NCI-H345 treated with DMSO at 0.1 percent for 48 hours (cell line): ENCODE data around the gene CDT1.
"Not testable (repeated sequence)": the region's sequence is repeated elsewhere in the genome, so short reads cannot be mapped to it uniquely, and the experiment has no call there.

Experiments used
- DNase-seq: peaks from one replicate; lab custom pipeline; 2025; ENCODE audit not compliant: unreplicated experiment; lab: John Stamatoyannopoulos, UW

The CDT1 gene

DNA sequence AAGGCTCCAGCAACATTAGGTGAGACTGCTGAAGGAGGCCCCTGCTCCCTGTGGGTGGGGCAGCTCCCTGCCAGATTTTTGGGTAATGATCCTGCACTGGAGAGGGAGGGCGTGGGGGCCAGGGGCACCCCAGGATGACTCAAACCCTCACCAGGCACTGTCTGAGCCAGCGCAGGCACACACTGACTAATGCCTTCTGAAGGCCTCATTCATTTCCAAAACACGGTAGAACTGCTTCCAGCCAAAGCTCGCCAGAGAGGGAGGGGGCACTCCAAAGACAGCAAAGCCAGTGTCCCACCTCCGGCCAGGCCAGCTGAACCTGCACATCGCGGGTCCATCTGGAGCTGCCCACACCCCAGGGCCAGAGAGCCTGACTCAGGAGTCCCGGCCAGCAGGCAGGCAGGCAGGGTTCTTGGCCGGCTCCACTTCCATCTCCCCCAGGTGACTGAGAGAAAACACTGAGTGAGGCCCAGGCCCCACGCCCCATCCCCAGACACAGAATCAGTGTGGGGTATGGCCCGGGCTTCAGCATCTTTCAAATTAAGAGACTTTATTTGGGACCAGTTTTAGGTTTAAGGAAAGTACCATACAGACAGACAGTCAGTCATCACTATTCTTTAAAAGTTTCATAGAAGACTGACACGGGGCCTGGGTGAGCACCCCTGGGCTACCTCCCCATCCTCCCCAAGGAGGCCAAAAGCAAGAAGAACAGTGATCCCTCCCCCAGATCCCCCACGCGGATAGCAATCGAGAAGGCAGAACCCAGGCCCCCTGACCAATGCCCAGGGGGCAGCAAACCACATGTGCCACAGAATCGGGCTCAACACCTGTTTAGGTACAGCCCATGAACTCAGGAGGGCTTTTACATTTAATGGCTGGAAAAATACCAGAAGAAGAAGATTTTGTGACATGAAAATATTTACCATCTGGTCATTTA lies 20.9 kb upstream of the CDT1 start:
- no peak for DNase-seq

DNA sequence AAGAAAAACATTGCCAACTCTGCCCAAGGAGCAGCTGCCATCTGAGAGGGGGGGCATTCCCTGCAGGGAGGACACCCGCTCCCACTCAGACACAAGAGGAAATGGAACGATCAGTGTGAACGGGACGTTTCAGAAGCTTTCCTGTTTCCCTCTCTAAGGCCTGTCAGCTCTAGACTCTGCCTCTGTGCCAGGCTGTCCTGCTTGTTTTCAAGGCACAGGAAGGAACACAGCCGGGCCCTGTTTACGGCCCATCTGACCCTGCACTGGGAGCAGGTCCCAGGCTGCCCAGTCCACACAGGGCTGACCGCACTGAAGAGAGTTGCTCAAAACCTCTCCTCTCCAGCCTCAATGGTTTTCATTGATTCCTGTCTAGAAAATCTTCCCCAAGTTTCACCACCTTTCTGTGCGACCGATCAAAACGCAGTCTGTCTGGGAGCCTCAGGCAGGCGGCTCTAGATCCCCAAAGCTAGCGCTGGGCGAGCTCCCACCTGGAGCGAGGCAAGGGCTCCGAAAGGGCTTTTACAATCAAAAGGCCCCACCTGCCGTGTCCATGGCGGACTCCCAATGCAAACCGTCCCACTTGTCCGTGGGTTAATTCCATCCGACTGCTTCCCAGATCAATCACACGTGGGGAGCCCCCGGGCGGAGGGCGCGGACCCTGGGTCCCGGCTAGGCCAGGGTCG lies 20.1 kb upstream of the CDT1 start:
- DNase-seq = no peak

DNA sequence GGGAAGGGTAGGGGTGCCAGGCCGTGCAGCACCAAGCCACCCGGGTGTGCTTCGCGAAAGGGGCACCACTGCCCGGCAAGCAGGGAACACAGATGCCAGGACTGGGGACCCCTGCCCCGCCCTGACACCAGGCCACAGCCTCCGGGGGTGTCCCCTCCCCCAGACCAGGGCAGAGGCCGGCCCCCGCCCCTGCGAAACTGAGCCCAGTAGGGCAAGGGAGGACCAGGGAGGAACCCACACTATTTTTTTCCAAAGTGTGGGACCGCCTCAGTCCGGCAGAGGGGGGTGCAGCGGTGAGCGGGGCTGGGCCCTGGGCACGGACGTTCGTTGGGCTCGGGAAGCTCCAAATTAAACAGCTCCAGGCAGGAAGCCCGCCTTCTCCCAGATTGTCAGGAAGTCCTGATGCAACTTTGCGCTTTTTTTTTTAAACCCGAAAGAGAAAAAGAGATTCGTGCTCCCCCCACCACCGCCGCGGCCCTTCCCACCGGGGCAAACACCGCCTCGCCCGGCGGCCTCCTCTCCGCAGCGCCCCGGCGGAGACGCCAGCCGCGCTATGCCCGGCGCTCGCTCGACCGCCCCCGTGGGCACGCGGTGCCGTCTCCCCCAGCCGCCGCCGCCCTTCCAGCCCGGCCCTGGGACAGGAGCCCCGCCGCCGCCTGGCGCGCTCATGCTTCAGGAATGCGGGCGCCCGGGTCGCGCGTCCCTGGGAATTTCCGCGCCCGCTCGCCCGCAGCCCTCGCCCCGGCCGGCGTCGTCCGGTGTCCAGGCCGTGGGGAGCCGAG lies 19.3 kb upstream of the CDT1 start:
- no peak for DNase-seq

GRCh38 chr16:88784856-88785105 lies 18.8 kb upstream of the CDT1 start:
- no peak for DNase-seq

DNA sequence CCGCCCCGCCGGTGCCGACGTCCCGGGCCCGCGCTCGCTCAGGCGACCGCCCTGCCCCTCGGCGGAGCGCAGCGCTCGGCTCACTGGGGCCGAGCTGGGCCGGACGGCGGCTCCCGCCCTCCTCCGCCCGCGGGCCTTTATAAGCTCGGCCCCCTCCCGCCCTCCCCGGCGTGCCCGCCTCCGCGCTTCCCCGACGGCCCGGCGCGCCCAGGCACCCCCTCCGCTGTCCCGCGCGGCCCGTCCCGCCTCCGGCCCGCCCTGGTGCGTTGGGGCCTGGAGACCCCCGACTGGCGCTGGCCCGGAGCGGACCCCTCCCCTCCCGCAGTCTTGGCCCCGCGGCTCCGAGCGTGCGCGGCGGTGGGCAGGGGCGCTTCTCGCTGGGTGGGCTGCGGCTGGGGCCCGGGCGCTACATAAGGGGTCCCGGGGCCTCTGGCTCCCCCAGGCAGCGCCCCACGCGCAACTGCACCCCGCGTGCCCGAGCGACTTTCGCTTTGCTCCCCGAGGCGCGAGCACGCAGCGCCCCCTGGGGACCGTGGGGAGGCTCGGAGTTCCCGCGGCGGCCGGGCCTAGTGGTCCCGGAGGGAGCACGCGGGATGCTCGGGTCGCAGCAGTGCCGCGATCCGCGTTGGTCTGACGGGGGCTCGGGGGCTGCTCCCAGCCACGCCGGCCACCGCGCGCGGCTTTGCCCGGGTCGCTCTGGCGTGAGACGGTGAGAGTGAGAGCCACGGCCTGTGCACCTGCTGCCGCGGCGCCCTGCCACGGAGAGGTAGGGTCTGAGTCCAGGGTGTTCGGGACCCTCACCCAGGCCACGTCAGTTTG lies 18.3 kb upstream of the CDT1 start, which contains the start of gene PIEZO1:
PIEZO1 (minus strand) TSS at position 115 of the 819 bp plus-strand sequence. CDS start 256 bp downstream, outside the sequence.
- DNase-seq = no peak

DNA sequence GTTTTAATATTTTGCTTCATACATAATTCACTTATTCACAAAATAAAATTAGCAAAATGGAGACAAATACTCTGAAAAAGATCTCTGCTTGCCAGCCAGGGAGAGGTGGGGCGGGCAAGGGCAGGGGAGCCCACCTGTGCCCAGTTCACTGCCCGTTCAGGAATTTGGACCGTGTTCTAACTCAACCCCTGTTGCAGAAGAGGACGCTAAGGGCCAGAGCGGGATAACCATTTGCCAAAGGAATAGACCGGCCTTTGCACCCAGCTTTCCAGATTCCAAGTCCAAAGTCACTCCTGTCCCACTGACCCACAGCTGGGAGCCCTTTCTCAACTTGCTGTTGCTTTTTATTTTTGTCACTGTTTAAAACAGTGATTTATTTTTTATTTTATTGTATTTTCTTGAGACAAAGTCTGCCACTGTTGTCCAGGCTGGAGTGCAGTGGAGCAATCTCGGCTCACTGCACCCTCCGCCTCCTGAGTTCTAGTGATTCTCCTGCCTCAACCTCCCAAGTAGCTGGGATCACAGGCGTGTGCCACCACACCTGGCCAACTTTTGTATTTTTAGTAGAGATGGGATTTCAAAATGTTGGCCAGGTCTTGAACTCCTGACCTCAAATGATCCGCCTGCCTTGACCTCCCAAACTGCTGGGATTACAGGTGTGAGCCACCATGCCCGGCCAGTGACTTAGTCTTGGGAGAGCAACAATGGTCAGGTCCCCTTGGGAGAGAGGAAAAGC lies 15.8 kb upstream of the CDT1 start:
- DNase-seq = no peak

GRCh38 chr16:88788749-88789148 lies 14.8 kb upstream of the CDT1 start:
- DNase-seq = not testable (repeated sequence)

- no peak for DNase-seq
Observed at GRCh38 chr16:88789594-88789993, 14.0 kb upstream of the CDT1 start.

DNA sequence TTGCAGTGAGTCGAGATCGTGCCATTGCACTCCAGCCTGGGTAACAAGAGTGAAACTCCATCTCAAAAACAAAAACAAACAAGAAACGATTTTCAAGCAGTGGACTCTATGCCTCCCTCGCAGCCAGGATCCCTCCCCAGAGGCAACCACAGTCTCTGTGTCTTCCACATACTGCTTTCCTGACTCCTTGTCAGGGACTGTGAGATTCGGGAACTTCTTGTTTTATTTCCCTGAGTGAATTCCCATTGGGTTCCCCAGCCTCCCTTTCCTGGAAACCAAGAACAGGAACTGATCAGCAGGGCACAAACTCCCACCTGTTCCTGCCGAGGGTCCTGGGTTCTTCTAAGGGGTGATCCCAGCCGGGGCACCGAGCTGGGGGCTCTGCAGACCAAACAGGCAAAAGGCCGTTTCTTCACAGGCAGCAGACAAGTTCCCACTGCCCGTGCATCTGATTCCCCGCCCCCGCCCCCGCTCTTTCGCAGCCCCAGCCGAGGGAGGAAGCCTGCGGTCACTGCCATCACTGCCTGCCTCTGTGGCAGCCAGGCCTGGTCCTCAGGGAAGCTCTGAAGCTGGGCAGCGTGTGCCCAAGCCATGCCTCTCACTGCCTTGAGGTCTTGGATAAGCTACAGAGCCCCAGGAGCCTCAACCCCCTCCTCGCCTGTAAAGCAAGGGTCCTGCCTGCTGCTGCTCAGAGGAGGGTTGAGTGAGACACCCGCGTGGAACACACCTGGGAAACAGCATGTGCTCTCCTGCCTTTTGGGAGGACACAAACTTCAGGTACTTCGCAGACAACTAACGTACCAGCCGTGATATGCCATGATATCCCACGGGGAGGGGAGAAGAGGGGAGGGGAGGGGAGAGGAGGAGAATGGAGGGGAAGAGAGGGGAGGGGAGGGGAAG lies 13.0 kb upstream of the CDT1 start:
- no peak for DNase-seq

DNA sequence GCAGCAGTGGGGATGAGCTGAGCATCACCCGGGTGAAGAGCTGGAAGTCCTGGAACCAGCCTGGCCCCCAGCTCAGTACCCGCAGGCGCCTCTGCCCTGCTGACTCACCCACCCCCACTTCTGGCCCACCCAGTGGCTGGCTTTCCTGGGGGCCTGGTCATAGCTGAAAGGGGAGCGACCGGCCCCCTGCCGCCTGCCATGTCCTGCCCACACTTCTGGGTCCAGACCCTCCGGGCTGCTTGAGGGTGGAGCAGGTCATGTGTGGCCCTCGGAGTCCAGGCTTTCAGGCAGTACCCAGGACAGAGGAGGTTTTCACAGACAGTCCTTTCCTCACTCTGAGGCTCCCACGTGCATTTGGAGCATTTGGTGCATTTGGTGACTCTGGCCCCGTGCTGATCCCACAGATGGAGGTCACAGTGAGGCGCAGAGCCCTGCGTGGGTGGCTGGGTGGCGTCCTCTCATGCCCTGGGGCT lies 11.5 kb upstream of the CDT1 start:
- DNase-seq = no peak

DNA sequence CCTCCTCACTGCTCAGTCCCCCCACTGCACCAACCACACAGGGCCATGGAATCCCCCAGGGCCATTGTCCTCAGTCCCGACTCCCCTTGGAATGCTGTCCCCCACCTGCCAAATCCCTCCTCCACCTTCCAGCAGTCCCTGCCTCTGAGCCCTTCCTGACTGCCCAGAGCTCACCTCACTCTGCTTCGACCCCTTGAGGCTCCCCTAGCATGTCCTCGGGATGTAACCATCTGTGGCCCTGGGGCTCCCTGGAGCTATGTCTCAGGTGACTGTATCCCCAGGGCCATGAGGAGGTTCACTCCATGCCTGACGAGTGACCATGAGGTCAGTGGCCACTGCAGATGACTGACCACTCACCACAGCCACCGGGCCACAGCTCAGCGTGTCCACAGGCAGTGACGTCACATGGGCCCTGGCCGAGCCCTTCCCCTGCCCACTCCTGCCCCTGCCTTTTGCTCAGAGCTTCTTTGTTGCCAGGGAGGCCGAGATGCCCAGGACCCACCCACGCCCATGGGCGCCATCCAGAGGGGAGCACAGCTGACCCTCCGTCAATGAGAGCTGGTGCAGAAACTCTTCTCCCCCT lies 10.8 kb upstream of the CDT1 start:
- no peak for DNase-seq

DNA sequence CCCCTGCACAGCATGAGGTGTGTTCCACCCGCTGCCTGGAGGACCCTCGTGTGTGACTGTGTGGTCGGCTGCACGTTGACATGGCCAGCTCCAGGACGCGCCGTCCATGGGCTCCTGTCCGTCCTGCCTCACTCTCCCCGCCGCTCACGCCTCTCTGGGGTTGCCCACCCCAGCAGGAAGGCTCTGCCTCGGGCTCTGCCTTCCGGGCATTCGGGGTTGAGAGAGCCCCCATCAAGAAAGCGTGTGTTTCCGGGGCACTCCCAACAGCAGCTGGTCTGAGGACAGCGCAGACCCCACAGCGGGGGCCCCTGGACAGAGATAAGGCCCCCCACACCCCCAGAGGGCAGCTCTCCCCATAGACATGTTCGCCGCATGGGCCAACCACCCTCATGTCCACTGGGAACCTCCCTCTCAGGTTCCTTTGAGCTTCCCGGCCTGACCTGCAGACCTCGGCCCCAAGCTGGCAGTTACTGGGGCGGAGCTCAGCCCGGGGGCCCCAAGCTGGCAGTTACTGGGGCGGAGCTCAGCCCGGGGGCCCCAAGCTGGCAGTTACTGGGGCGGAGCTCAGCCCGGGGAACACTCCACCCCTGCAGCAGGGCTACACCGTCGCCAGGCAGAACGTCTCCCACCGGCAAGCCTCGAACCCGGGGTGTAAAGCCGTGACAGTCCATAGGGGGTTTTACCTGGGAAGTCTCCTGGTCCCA lies 10.2 kb upstream of the CDT1 start:
- DNase-seq = no peak

GRCh38 chr16:88796278-88796677 lies 7.3 kb upstream of the CDT1 start:
- no peak for DNase-seq

DNA sequence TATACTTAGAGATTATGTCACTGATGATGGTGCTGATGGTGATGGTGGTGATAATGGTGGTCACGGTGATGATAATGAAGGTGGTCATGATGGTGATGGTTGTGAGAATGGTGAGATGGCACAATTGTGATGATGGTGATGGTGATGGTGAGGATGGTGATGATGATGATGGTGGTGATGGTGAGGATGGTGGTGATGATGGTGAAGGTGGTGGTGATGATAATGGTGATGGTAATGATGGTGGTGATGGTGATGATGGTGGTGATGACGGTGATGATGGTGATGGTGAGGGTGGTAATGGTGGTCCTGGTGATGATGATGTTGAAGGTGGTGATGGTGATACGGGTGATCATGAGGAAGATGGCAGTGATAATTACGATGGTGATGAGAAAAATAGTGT lies 5.5 kb upstream of the CDT1 start:
- no peak for DNase-seq

DNA sequence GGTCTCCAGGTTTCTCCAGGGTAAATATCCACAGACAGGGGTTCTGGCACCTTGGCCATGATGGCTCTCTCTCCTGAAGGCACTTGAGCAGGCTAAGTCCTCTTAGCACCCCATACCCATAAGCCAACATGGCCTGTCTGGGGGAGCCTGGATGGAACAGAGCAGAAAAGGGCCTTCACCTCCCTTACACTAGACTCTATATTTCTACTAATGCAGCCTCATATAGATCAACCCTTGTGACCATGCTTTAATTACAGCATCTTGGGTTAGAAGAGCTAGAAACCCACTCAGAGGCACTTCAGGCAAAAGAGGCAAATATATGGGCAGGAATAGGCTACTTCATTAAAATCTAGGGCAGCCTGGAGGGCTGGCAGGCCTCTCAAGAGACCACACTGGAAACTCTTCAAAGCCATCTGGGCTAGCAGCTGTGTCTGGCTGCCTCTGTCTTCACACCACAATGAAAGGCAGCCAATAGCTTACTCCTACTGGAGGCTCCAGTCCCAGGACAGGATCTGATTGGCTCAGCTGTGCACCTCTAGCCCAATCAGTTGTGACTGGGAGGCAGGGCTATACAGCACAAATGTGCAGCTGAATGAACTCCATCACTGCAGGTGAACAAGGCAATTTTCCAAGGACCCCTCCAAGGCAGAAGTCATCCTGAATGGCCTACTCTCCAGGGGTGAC lies 4.7 kb upstream of the CDT1 start:
- peak; percentile 18 for DNase-seq

DNA sequence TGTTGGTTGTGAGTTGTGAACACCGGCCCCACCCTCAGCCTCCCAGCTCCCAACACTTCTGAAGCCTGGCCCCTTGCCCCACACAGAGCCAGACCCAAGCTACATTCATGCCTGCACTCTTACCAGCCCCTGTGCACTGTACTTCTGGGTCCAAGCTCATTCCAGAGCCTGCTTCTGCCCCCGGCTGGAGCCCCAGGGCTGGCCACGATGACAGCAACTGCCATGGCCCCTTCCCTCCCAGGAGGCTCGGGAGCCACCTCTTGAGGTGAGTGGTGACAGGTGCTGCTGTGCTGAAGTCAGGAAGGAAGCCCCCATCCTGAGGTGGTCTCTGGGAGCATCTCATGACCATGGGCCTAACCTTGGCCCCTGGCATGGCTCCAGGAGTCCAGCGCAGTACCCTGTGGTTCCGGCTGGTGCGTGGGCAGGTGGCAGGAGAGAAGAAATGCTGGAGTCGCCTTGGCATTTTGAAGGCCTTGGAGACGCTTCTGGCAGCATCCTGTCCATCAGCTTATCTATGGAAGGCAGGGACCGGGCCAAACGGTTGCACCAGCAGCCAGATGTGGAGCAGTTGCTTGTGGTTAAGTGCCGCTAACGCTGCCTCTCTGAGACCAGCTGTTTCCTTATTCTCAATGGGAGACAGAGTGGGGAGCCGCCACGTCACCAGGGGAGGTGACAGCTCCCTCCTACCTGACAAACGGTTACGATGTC lies 3.9 kb upstream of the CDT1 start:
- no peak for DNase-seq

GRCh38 chr16:88800277-88800592 lies 3.4 kb upstream of the CDT1 start:
- no peak for DNase-seq
